Effector memory CD8-positive, alpha-beta T cell (primary cell): Measurements from ENCODE around the gene ACIN1.

Experiments
- ATAC-seq: fragments of 150-1000 bp; cut with Tn5 transposase; replicated peaks from 2 replicates; pipeline ENCODE4 v1.10.0; 2021; ENCODE audit warnings: mild to moderate bottlenecking, moderate library complexity
- DNase-seq, 3 experiments: peaks; one replicate each; pipeline ENCODE4 v3.0.0; 2021
- H3K27ac Mint-ChIP-seq, 2 donors: one replicate each; pipeline ENCODE4 v1.8.0; 2022; ENCODE audit warnings: mild to moderate bottlenecking in 2 of 2, mixed read lengths in 2 of 2, moderate library complexity in 2 of 2
- H3K27me3 Mint-ChIP-seq, 2 donors: one replicate each; pipeline ENCODE4 v1.8.0; 2022; ENCODE audit warnings: mixed read lengths in 2 of 2
- H3K36me3 Mint-ChIP-seq: one replicate; pipeline ENCODE4 v1.8.0; 2022; ENCODE audit warnings: mild to moderate bottlenecking, moderate library complexity, mixed read lengths; ENCODE audit not compliant: insufficient read depth
- H3K4me1 Mint-ChIP-seq, 2 donors: one replicate each; pipeline ENCODE4 v1.8.0; 2022; ENCODE audit warnings: low read depth in 2 of 2, mixed read lengths in 2 of 2
- H3K4me3 Mint-ChIP-seq, 2 donors: one replicate each; pipeline ENCODE4 v1.8.0; 2022; ENCODE audit warnings: mild to moderate bottlenecking in 2 of 2, mixed read lengths in 2 of 2, moderate library complexity in 2 of 2
- H3K9me3 Mint-ChIP-seq, 2 donors: one replicate each; pipeline ENCODE4 v1.8.0; 2022; ENCODE audit warnings: mixed read lengths in 2 of 2
- total RNA-seq, 9 experiments: gene quantifications; one replicate each; lab custom pipeline; 2026; lab: John Stamatoyannopoulos, UW

Gene ACIN1, protein sequence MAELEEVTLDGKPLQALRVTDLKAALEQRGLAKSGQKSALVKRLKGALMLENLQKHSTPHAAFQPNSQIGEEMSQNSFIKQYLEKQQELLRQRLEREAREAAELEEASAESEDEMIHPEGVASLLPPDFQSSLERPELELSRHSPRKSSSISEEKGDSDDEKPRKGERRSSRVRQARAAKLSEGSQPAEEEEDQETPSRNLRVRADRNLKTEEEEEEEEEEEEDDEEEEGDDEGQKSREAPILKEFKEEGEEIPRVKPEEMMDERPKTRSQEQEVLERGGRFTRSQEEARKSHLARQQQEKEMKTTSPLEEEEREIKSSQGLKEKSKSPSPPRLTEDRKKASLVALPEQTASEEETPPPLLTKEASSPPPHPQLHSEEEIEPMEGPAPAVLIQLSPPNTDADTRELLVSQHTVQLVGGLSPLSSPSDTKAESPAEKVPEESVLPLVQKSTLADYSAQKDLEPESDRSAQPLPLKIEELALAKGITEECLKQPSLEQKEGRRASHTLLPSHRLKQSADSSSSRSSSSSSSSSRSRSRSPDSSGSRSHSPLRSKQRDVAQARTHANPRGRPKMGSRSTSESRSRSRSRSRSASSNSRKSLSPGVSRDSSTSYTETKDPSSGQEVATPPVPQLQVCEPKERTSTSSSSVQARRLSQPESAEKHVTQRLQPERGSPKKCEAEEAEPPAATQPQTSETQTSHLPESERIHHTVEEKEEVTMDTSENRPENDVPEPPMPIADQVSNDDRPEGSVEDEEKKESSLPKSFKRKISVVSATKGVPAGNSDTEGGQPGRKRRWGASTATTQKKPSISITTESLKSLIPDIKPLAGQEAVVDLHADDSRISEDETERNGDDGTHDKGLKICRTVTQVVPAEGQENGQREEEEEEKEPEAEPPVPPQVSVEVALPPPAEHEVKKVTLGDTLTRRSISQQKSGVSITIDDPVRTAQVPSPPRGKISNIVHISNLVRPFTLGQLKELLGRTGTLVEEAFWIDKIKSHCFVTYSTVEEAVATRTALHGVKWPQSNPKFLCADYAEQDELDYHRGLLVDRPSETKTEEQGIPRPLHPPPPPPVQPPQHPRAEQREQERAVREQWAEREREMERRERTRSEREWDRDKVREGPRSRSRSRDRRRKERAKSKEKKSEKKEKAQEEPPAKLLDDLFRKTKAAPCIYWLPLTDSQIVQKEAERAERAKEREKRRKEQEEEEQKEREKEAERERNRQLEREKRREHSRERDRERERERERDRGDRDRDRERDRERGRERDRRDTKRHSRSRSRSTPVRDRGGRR
- total RNA-seq, result 263 to 423 (median 292) reads per million in 9 experiments

GRCh38 chr14:23094666-23095195 lies at the start of gene ACIN1:
Gene ACIN1 (minus strand): TSS chr14:23095136. CDS start chr14:23095112, 24 bp downstream.
- H3K4me1 Mint-ChIP-seq, result peaks cover 24 to 44% of the 10 kb centered on the region in 2 donors

DNA sequence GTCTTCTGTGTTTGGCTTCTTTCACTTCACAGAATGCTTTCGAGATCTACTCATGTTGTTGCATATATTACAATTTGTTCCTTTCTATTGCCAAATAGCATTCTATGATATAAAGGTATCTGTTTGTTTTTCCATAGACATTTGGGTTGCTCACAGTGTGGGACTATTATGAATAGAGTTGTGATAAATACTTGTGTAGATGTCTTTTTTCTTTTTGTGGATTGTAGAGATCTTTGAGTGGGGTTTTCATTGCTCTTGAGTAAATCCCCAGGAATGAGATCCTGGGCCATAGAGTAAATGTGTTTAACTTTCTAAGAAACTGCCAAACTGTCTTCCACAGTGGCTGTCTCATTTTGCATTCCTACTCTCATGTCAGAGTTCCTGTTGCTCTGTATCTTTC lies 49.0 kb upstream of the ACIN1 start:
- Mint-ChIP-seq H3K36me3 (no peaks in the 10 kb centered on the region), H3K9me3 (no peaks in the 10 kb centered on the region), H3K27ac (no peak overlapping the region), H3K27me3 (peaks cover 17 to 26% of the 10 kb centered on the region in 2 donors), H3K4me1 (peaks cover 0 to 4% of the 10 kb centered on the region in 2 donors), H3K4me3 (no peak overlapping the region)
- no peak for DNase-seq
- no peak for ATAC-seq

More at GRCh38 chr14:23094666-23095195, at the start of gene ACIN1:
- H3K9me3 Mint-ChIP-seq, result no peaks in the 10 kb centered on the region
- peak; percentile 41 for ATAC-seq
- DNase-seq, result no peak
- H3K36me3 Mint-ChIP-seq, result peaks cover 24% of the 10 kb centered on the region
- H3K27me3 Mint-ChIP-seq, result no peaks in the 10 kb centered on the region
- no peak within 1 kb of the TSS for H3K4me3 Mint-ChIP-seq
- H3K27ac Mint-ChIP-seq, result no peak within 1 kb of the TSS

- no peak for DNase-seq
- Mint-ChIP-seq H3K9me3 (no peaks in the 10 kb centered on the region), H3K27me3 (peaks cover 17 to 30% of the 10 kb centered on the region in 2 donors), H3K4me3 (no peak overlapping the region), H3K36me3 (no peaks in the 10 kb centered on the region), H3K4me1 (peaks cover 0 to 4% of the 10 kb centered on the region in 2 donors), H3K27ac (no peak overlapping the region)
- no peak for ATAC-seq
Observed at GRCh38 chr14:23142826-23143225, 47.9 kb upstream of the ACIN1 start.

DNA sequence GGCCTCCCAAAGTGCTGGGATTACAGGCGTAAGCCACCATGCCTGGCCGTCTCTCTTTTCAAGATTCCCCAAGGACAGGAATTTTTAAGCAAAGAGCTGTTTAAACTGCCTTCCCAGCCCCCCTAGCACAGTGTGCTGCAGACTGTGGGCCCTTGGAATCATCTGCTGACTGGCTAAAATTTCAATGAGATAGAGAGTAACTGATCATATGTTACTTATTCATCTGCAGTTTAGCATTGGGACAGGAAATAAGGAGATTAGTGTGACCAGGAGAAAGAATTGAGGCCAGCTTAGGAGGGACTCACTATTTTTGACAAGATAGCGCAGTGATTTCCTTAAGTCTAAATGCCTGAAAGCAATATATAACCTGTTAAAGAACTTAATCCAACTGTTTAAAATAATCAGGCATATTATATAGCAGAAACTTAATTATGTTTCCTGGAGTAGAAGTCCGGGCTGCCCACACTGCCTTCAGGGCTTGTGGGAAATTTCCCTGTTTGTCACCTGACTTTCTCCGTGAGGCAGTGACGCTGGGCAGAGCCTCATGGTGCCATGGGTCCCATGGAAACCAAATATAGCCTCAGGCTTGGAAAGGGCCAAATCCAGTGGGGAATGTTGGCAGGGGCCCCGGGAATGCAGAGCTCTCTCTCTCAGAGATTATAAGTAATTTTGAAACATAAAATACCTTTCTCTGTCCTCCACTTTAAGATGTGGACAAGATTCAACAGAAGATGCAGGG lies 46.9 kb upstream of the ACIN1 start:
- no peak overlapping the region for H3K4me3 Mint-ChIP-seq
- H3K36me3 Mint-ChIP-seq, result no peaks in the 10 kb centered on the region
- ATAC-seq (no peak), DNase-seq (no peak)
- no peak overlapping the region for H3K27ac Mint-ChIP-seq
- H3K9me3 Mint-ChIP-seq, result no peaks in the 10 kb centered on the region
- peaks cover 17 to 37% of the 10 kb centered on the region in 2 donors for H3K27me3 Mint-ChIP-seq
- H3K4me1 Mint-ChIP-seq, result peaks cover 0 to 4% of the 10 kb centered on the region in 2 donors

- no peaks in the 10 kb centered on the region for H3K9me3 Mint-ChIP-seq
- H3K36me3 Mint-ChIP-seq, result no peaks in the 10 kb centered on the region
- H3K4me3 Mint-ChIP-seq, result no peak overlapping the region
- no peak for DNase-seq
- peaks cover 13 to 23% of the 10 kb centered on the region in 2 donors for H3K27me3 Mint-ChIP-seq
- no peak for ATAC-seq
- peaks cover 0 to 4% of the 10 kb centered on the region in 2 donors for H3K4me1 Mint-ChIP-seq
- no peak overlapping the region for H3K27ac Mint-ChIP-seq
Observed at GRCh38 chr14:23140371-23140770, 45.4 kb upstream of the ACIN1 start.

GRCh38 chr14:23139874-23140273 lies 44.9 kb upstream of the ACIN1 start:
- no peak for ATAC-seq
- Mint-ChIP-seq H3K36me3 (no peaks in the 10 kb centered on the region), H3K27ac (peak overlapping the region in 1 of 2 donors; percentile 12), H3K4me3 (no peak overlapping the region), H3K9me3 (no peaks in the 10 kb centered on the region), H3K27me3 (peaks cover 12 to 23% of the 10 kb centered on the region in 2 donors), H3K4me1 (peaks cover 0 to 4% of the 10 kb centered on the region in 2 donors)
- no peak for DNase-seq

DNA sequence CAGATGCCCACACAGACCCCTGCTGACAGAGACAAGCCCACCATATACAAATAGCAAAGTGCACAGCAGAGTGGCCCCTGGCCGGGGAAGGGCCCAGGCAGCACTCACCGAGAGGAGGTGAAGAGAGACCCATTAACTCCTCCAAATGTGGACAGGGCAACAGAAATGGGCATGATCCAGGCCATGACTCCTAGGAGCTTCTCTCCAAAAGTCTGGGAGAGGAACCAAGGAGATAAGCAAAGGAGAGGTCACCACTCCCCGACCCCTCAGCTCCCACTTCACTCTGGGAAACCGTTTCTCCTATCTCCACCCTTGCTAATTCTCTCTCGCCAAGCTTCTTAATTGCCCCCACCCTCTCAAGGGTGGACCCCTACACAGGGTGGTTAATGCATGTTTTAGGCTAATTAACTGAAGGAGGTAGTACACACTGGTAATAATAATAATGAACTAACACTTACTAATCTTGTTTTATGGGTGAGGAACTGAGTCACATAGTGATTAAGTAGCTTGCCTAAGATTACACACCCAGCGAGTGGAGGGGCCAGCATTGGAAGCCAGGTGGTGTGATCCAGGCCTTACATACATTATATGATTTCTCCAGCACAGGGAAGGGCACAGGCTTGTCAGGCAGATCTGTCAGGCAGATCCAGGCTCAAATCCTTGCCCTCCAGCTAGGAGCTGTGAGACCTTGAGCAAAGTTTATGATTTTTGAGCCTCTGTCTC lies 43.0 kb upstream of the ACIN1 start:
- ATAC-seq (no peak), DNase-seq (no peak)
- Mint-ChIP-seq H3K4me3 (no peak overlapping the region), H3K27ac (no peak overlapping the region), H3K27me3 (peaks cover 12 to 23% of the 10 kb centered on the region in 2 donors), H3K36me3 (no peaks in the 10 kb centered on the region), H3K4me1 (peaks cover 0 to 4% of the 10 kb centered on the region in 2 donors), H3K9me3 (no peaks in the 10 kb centered on the region)

- Mint-ChIP-seq H3K36me3 (no peaks in the 10 kb centered on the region), H3K9me3 (no peaks in the 10 kb centered on the region), H3K4me3 (no peak overlapping the region), H3K27me3 (peaks cover 12 to 23% of the 10 kb centered on the region in 2 donors), H3K4me1 (peaks cover 0 to 4% of the 10 kb centered on the region in 2 donors), H3K27ac (no peak overlapping the region)
- ATAC-seq, result no peak
- no peak for DNase-seq
Observed at GRCh38 chr14:23137192-23137812, 42.4 kb upstream of the ACIN1 start.

- ATAC-seq (no peak), DNase-seq (no peak)
- H3K9me3 Mint-ChIP-seq, result no peaks in the 10 kb centered on the region
- no peak overlapping the region for H3K27ac Mint-ChIP-seq
- H3K4me3 Mint-ChIP-seq, result no peak overlapping the region
- no peaks in the 10 kb centered on the region for H3K36me3 Mint-ChIP-seq
- peaks cover 12 to 23% of the 10 kb centered on the region in 2 donors for H3K27me3 Mint-ChIP-seq
- peaks cover 0 to 4% of the 10 kb centered on the region in 2 donors for H3K4me1 Mint-ChIP-seq
Observed at GRCh38 chr14:23136566-23137133, 41.7 kb upstream of the ACIN1 start.

DNA sequence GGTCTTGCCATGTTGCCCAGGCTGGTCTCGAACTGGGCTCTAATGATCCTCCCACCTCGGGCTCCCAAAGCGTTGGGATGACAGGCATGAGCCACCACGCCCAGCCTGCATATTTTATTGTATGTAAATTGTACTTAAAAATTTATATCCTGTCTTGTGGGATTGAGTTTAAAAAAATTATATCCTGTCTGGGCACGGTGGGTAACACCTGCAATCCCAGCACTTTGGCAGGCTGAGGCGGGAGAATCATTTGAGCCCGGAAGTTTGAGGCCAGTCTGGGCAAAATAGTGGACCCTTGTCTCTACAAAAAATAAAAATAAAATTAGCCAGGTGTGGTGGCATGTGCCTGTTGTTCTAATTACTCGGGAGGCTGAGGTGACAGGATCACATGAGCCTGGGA lies 38.0 kb upstream of the ACIN1 start:
- Mint-ChIP-seq H3K4me1 (peaks cover 1 to 5% of the 10 kb centered on the region in 2 donors), H3K27ac (no peak overlapping the region), H3K36me3 (no peaks in the 10 kb centered on the region), H3K27me3 (peaks cover 9 to 28% of the 10 kb centered on the region in 2 donors), H3K4me3 (no peak overlapping the region), H3K9me3 (no peaks in the 10 kb centered on the region)
- ATAC-seq (no peak), DNase-seq (no peak)

GRCh38 chr14:23131482-23131881 lies 36.5 kb upstream of the ACIN1 start:
- Mint-ChIP-seq H3K36me3 (no peaks in the 10 kb centered on the region), H3K4me3 (no peak overlapping the region), H3K4me1 (peaks cover 4 to 6% of the 10 kb centered on the region in 2 donors), H3K27ac (no peak overlapping the region), H3K9me3 (no peaks in the 10 kb centered on the region), H3K27me3 (peaks cover under 1 to 28% of the 10 kb centered on the region in 2 donors)
- no peak for DNase-seq
- ATAC-seq, result no peak
